SU-DHL-6 (cell line): ENCODE measurements around the gene RPL10A.

Source experiments
- CTCF ChIP-seq: fragments of 200-600 bp; sonication (generic); IDR thresholded peaks from one replicate; pipeline ENCODE4 v1.5.1; 2017; ENCODE audit warnings: antibody characterized with exemption, mild to moderate bottlenecking, low read length, moderate library complexity; ENCODE audit not compliant: insufficient read depth, poor library complexity, severe bottlenecking
- EZH2phosphoT487 ChIP-seq: fragments of 200-600 bp; sonication (generic), shearing (Covaris generic); conservative IDR thresholded peaks from 2 replicates; pipeline ENCODE4 v1.6.1; 2018; ENCODE audit warnings: mild to moderate bottlenecking, antibody characterized with exemption, low read length, moderate library complexity, mixed read lengths

- TF ChIP-seq CTCF (no peak), EZH2phosphoT487 (no peak)
Measured at GRCh38 chr6:35419961-35420360, 48.2 kb upstream of the RPL10A start.
